ENCODE results near the gene CDHR2.

DNA sequence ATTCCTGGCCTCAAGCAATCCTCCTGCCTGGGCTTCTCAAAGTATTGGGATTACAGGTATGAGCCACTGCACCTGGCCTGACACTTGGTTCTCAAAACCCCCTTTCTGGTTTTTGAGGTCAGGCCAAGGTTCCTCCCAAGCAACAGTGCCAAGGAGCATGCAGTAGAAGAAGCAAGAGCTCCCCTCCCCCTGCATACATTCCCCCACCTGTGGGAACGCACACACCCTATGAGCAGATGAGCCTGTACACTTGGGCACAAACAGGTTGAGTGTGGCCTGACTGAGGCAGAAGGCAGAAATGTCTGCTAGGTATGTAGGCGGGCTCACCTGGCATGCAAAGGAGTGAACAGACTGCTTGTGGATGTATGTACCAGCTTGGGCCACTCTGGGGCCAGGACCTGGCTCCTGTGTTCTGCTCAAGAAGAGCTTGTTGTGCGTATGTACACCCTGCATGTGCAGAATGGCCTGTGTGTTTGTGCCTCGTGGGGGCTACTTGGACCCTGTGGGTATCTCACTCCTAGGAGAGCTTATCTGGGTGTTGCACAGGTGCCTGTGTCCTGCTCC, 59.1 kb downstream of the CDHR2 start:
- no peak for TF ChIP-seq CTCF (IDR thresholded peaks at IDR 0.05)
- TF ChIP-seq POLR2A (IDR thresholded peaks at IDR 0.05), result no peak

All from testis (tissue), 2 donors.